ENCODE results near the gene RAD50.
"Not testable (repeated sequence)": the region's sequence is repeated elsewhere in the genome, so short reads cannot be mapped to it uniquely, and the experiment has no call there.

RAD50 gene

DNA sequence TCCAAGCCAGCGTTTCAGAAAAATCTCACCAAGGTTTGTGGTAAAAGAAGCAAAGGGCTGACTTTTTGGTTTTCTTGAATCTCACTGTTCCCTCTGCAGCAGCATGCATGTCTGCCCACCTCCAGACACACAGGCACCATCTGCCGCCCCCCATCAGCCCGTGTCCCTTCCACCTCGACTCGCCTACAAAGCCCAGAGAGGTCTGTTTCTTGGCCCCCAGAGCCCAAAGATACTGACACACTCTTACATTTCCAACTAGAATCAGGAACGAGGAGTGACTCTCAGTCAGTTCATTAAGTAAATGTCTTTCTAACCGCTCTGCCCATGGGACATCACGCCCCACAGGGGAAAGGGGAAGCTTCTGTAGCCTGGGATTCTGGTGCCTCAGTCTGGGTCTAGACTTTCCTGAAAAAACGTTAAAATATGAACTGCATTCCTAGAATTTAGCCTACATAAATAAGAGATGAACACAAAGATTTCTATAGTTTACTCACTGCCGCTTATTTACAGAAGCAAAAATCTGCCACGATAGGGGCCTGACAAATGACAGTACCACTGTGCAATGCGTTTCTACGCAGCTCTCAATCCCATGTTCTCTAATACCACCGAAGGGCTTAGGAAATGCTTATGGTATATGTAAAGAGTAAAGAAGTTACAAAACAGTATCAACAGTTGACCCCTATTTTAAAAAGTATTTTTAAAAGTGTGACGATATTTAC is 121.1 kb downstream of the RAD50 start:
- no peak for DNase-seq

DNA sequence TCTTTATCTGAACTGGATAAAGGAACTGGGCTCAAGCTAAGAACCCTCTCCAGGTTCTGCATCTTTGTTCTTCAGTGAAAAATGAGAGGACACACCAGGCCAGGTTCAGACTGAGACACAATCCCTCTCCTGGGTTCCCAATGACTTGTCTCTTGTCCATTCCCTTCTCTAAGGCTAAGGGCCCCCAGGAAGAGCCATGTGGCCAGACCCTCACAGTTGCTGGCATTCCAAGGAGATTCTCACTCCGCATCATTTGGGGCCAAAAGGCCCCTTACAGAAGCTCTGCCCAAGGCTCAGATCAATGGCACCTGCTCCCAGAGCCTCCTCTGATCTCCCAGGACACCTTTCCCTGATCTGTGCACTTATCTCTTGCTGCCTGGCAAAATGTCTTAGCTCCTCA is 122.0 kb downstream of the RAD50 start:
- no peak for DNase-seq

DNA sequence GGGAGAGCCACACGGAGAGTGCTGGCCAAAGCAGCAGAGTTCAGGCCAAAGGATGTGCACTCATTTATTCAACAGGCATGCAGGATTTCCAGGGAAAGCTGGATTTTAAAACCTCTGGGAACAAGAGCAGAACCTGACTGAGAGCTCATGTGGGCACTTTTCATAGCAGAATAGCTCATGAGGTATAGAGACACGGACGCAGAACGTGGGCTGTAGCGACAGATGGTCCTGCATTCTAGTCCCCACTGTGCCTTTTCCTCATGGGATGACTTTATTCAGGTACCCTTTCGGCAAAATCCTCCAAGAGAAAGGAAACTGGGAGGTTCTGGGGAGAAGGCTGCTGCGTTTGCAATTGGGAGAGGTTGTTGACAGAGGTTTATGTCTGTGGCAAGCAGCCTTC is 122.4 kb downstream of the RAD50 start:
- no peak for DNase-seq

DNA sequence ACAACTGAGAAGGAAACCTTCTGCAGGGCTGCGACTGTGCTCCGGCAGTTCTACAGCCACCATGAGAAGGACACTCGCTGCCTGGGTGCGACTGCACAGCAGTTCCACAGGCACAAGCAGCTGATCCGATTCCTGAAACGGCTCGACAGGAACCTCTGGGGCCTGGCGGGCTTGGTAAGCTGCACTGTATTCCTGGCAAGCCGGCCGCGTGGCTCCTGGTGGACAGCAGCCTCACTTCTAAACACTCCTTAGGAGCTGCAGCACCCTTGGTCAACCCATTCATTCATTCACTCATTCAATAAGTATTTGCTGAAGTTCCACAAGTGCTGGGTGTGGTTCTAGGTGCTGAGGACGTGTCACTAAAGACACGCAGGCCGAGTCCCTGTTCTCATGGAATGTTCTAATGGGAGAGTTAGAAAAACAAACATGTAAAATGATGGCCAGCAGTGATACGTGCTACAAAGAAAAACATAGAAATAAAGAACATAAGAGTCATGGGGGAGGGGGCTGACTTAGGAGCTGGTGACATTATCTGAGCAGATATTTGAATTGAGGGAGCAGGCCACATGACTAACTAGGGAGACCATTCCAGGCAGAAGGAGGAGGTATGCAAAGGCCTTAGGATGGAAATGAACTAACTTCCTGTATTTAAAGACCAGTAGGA is 123.1 kb downstream of the RAD50 start:
- DNase-seq, result no peak

DNA sequence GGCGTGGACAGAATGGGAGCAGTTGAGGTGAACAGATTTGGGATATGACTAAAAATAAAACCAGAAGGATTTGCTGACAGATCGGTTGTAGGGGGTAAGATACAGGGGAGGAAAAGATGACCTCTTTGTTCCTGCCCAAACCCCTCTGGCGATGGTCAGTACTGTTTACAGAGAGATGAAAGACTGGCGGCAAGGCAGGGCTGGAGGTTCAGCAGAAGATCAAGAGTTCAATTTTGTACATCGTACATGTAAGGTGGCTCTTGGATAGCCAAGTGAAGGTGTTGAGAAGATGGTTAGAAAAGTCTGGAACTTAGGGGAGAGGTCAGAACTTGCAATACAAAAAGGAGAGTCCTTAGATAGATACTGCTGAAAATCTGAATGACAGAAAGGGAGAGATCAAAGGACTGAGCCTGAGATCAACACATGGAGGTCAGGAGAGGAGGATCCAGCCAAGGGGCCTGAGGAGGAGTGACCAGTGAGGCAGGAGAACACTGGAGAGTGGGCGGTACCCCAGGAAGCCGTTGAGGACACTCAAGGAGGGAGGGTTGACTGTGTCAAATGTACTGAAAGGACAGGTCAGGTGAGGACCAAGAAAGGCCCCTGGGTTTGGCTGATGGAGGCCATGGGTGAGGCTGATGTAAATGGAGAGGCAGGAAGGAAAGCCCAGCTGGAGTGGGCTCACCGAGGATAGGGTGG is 124.2 kb downstream of the RAD50 start:
- no peak for DNase-seq

DNA sequence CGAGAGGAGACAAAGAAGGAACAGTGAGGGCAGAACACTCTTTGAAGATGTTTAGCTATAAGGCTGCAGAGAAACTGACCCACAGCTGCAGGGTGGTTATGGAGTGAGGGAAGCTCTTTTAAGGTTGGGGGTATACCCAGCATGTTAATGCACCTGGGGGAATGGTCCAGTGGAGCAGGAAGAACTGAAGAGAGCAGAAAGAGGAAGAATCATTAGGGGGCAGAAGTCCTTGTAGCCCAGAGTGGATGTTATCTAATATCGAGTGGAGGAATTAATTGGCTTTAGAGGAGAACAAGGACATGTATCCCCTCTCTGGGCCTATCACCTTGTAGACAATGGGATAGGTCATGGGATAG is 124.7 kb downstream of the RAD50 start:
- DNase-seq, result no peak

DNA sequence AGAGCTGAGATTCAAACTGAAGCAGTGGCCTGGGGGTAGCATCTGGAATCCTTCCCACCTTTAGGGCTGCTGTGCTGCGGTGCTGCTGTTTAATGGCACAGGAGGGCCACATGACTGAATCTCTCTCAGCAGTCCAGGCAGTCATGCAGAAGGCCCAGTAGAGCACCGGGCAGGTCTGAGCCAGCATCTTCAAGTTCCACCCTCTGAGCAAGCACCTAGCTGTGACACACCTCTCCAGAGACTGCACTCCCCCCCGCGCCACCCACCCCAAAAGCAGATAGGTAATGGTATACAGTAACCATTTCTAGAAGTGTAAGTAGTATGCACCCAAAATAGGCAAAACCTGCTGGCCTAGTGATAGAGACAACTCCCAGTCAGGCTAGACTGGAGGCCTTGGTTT is 125.2 kb downstream of the RAD50 start:
- no peak for DNase-seq

DNA sequence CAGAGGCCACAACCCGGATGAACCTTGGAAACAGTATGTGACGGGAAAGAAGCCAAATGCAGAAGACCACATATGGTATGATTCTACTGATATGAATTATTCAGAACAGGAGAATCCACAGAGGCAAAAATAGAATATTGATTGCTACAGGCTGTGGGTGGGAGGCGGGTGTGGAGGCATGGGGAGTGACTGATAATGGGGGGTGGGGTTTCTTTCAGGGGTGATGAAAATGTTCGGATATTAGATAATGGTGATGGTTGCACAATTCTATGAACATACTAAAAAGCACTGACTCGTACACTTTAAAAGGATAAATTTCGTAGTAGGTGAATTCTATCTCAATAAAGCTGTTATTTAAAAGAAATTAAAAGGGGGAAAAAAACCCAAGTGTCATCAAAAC is 127.7 kb downstream of the RAD50 start:
- DNase-seq, result no peak

DNA sequence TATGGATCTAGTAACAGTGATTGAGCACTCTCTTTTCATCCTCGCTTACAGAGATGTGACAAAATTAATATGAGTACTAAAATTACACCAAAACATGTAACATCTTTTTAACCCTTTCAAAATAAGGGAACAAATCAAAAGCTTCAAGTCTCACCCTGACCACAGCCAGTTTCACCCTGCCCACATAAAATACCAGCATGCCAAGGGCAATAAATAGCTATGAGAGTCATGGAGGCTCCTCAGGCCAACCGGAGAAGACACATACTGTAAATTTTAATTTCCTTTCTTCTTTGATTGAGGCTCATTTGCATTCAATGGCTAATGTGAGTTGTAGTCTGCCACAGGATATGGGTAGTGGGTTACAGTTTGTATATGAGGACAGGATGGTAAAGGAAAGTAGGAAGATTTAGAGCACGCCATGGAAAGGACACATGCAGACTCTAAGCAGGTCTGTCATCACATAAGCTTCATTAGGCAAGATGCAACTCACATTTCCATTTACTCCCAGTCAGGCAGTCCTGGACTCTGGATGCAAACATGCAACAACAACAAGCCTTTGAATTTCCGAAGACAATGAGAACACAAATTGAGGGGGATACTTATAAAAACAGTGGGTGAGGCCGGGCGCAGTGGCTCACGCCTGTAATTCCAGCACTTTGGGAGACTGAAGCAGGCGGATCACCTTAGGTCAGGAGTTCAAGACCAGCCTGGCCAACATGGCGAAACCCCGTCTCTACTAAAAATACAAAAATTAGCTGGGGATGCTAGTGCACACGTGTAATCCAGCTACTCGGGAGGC is 128.3 kb downstream of the RAD50 start:
- no peak for DNase-seq

DNA sequence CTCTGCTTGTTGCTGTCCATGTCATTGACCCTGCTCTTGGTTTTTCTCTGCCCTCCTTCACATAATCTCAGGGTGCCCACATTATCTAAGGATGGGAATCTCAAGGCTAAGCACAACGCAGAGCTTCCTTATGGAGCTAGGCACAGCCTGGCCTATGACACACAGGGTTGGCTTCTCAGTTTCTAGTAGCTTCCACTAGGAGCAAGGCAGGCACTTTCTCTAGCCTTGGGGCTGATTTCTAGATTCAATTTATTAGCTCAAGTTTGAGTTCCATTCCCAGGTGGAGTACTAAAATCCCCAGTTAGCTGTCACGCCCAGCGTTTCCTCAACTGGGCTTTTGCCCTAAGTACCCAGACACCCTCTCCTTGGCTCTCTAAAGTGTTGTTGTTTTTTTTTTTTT is 129.4 kb downstream of the RAD50 start:
- DNase-seq, result no peak

DNA sequence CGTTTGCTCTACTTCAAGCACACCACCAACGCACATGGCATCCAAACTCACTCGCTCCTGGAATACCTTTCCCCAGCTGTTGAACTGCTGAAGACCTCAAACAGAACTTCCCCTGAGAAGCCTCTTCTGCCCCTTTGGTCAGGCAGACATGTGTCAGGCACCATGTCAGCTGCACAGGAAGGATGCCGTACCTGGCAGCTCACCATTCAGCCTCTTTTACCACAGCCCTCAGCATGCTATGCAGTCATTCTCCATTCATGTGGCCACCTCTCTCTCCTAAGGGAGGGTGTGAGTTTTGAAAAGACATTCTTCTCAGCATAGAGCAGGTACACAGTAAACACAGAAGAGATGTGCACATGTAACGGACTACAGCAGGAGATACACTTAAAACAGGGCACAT is 131.2 kb downstream of the RAD50 start:
- DNase-seq, result no peak

DNA sequence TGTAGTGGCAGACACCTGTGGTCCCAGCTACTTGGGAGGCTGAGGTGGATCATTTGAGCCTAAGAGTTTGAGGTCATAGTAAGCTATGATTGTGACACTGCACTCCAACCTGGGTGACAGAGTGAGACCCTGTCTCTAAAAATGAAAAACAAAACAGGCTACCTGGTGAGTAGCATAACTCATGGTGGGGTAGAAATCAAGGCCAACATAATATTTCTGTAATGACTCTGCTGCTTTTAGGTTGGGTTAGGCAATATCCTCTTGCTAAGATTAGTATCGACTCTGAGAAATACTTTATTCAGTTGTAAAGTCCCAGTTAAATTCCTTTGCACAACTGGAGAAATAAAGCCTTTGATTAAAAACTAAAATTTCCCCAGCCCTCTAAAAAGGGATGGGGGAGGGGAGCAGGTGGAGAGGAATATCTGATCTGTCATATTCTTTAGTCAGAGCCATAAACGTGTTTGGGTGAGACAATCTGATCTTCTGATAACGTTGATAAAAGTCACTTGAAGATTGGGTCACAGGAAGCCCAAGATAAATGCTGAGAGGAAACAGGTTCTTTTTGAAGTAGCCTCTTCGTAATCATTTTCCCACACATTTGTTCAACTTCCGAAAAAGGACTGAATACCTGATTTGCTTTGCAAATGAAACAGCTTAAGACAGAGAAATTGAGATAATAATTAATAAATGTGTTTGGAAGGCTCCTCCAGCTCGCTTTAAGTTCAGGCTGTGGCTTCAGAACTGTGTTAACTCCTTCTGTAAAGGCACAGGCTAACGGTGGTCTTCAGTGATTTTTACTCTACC is 132.0 kb downstream of the RAD50 start:
- no peak for DNase-seq

DNA sequence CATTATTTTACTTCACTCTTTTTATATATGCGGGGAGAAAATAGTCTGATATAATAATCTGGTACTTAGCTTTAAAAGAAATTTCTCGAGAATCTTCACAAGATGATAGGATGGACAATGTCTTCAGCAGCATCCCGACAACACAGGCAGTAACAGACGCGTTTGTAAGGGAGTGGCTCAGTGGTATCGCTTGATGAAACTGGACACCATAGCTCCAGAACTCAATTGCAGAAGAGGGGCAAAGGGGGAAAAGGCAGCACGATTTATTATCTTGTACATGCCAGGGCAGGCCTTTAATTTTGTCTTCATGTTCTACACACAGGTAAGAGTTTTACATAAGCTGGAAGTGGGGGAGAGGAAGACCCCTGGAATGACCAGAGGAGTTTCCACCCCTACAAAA is 132.7 kb downstream of the RAD50 start:
- DNase-seq, result no peak

DNA sequence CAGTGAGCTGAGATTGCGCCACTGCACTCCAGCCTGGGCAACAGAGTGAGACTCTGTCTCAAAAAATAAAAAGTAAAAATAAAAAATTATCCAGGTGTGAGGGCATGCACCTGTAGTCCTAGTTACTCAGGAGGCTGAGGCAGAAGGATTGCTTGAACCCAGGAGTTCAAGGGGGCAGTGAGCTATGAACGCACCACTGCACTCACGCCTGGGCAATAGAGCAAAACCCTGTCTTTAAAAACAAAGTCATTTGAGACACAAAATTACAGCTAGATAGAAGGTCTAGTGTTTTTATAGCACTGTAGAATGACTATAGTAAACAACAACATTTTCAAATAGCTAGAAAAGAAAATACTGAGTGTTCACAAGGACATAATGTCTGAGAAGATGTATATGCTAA is 133.4 kb downstream of the RAD50 start:
- DNase-seq, result no peak

DNA sequence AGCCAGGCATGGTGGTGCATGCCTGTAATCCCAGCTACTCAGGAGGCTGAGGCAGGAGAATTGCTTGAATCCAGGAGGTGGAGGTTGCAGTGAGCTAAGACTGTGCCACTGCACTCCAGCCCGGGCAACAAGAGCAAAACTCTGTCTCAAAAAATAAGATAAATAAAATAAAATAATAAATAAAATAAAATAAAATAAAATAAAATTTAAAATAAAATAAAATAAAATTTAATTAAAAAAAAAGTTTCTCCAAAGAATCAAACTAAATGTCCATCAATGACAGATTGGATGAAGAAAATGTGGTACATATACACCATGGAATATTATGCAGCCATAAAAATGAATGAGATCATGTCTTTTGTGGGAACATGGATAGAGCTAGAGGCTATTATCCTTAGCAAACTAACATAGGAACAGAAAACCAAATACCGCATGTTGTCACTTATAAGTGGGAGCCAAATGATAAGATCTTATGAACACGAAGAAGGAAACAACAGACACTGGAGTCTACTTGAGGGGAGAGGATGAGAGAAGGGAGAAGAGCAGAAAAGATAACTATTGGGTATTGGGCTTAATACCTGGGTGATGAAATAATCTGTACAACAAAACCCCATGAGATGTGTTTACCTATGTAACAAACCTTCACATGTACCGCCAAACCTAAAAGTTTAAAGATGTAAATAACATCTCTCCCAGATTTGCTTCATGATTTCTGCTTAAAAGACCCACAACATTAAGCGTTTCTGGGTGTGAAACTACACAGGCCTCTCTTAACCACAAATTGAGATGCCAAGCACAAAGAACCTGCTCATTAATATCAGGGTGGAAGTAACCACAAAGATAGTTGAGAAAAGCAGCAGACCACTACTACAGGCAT is 135.2 kb downstream of the RAD50 start:
- not testable (repeated sequence) for DNase-seq

DNA sequence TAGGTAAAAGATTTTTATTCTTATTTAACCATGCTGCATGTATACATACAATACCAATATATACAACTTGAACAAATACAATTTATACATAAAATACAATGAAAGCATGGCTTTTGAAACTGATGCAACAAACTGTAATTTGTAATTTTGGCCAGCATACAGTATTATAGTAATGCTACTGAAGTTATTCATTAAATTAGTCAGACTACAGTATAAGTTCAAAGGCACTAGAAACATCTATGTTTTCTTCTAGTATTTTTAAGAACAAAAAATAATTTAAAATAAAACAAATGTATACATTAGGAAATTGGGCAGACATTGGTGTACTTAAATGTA is 135.8 kb downstream of the RAD50 start:
- DNase-seq, result no peak

Data from hippocampal formation (tissue), 2 donors.